Measurements from ENCODE around the gene STIM2. TPM values are rescaled to one million over a fixed set of nuclear protein-coding genes. Genes with fewer than 3 reads are reported as not detected.

The STIM2 gene
- total RNA-seq, 4 donors from 2014 or later = 17.2 to 71.4 (median 20.7) TPM

GRCh38 chr4:26941951-26942350, 81.3 kb downstream of the STIM2 start:
- no peak overlapping the region for H3K4me3 ChIP-seq
- H3K27ac ChIP-seq = no peak overlapping the region
- H3K27me3 ChIP-seq = no peaks in the 10 kb centered on the region
- intact Hi-C loops (cut with DNase I; ENCODE audit: low total_unique reads) = no loop called here
- no peaks in the 10 kb centered on the region for H3K36me3 ChIP-seq
- TF ChIP-seq CTCF (IDR thresholded peaks at IDR 0.05) = no peak
- H3K9me3 ChIP-seq = no peaks in the 10 kb centered on the region
- DNase-seq = no peak
- WGBS, 2 donors (ENCODE audit: low coverage in 1 of 2) = 97 to 100% methylated on average over 1 of the region's 1 CpG
- peaks cover 0 to 14% (median 0%) of the 10 kb centered on the region in 4 donors for H3K4me1 ChIP-seq
- in situ Hi-C loops (cut with MboI; ENCODE audit: low pct_ligation_motif_present in 1 of 4, low pct_unique_long_range_greater_than_20kb in 1 of 4, low sequenced_read_pairs in 3 of 4) = no loop called here

GRCh38 chr4:26942871-26943270, 82.2 kb downstream of the STIM2 start:
- WGBS, 2 donors (ENCODE audit: low coverage in 1 of 2) = 54 to 80% methylated on average over 2 of the region's 2 CpGs
- in situ Hi-C loops (cut with MboI; ENCODE audit: low pct_ligation_motif_present in 1 of 4, low pct_unique_long_range_greater_than_20kb in 1 of 4, low sequenced_read_pairs in 3 of 4) = no loop called here
- intact Hi-C loops (cut with DNase I; ENCODE audit: low total_unique reads) = no loop called here
- no peaks in the 10 kb centered on the region for H3K27me3 ChIP-seq
- H3K36me3 ChIP-seq = no peaks in the 10 kb centered on the region
- H3K4me3 ChIP-seq = no peak overlapping the region
- no peak overlapping the region for H3K27ac ChIP-seq
- H3K4me1 ChIP-seq = peaks cover 0 to 12% (median 0%) of the 10 kb centered on the region in 4 donors
- TF ChIP-seq POLR2AphosphoS5 (IDR thresholded peaks at IDR 0.05) (no peak), POLR2A (IDR thresholded peaks at IDR 0.05) (no peak), CTCF (IDR thresholded peaks at IDR 0.05) (no peak), EP300 (IDR thresholded peaks at IDR 0.05; ENCODE audit: low read depth) (no peak)
- H3K9me3 ChIP-seq = no peaks in the 10 kb centered on the region
- no peak for DNase-seq

GRCh38 chr4:26943391-26943790, 82.8 kb downstream of the STIM2 start:
- no peaks in the 10 kb centered on the region for H3K36me3 ChIP-seq
- H3K27ac ChIP-seq = no peak overlapping the region
- H3K4me3 ChIP-seq = no peak overlapping the region
- no peak for DNase-seq
- in situ Hi-C loops (cut with MboI; ENCODE audit: low pct_ligation_motif_present in 1 of 4, low pct_unique_long_range_greater_than_20kb in 1 of 4, low sequenced_read_pairs in 3 of 4) (no loop called here), intact Hi-C loops (cut with DNase I; ENCODE audit: low total_unique reads) (no loop called here)
- H3K4me1 ChIP-seq = peaks cover 0 to 7% (median 0%) of the 10 kb centered on the region in 4 donors
- H3K9me3 ChIP-seq = no peaks in the 10 kb centered on the region
- TF ChIP-seq CTCF (IDR thresholded peaks at IDR 0.05) = no peak
- WGBS, 2 donors (ENCODE audit: low coverage in 1 of 2) = 84 to 90% methylated on average over 5 of the region's 5 CpGs
- H3K27me3 ChIP-seq = no peaks in the 10 kb centered on the region

- intact Hi-C loops (cut with DNase I; ENCODE audit: low total_unique reads) = no loop called here
- TF ChIP-seq POLR2AphosphoS5 (IDR thresholded peaks at IDR 0.05) (no peak), EP300 (IDR thresholded peaks at IDR 0.05; ENCODE audit: low read depth) (no peak), POLR2A (IDR thresholded peaks at IDR 0.05) (no peak), CTCF (IDR thresholded peaks at IDR 0.05) (no peak)
- H3K9me3 ChIP-seq = no peaks in the 10 kb centered on the region
- H3K4me1 ChIP-seq = no peaks in the 10 kb centered on the region
- H3K4me3 ChIP-seq = no peak overlapping the region
- no peak for DNase-seq
- H3K36me3 ChIP-seq = no peaks in the 10 kb centered on the region
- 97 to 100% methylated on average over 2 of the region's 2 CpGs for WGBS, 2 donors (ENCODE audit: low coverage in 1 of 2)
- in situ Hi-C loops (cut with MboI; ENCODE audit: low pct_ligation_motif_present in 1 of 4, low pct_unique_long_range_greater_than_20kb in 1 of 4, low sequenced_read_pairs in 3 of 4) = no loop called here
- no peak overlapping the region for H3K27ac ChIP-seq
- H3K27me3 ChIP-seq = no peaks in the 10 kb centered on the region
These were observed 85.2 kb downstream of the STIM2 start for GRCh38 chr4:26945794-26946193.

Measured in transverse colon (tissue), 4 donors.